HepG2 (cell line): ENCODE data around the gene CLDN15. TPM values are rescaled to one million over a fixed set of nuclear protein-coding genes. Genes with fewer than 3 reads are reported as not detected.

Experiments used
- CBX2 ChIP-seq, 2 experiments: fragments of 200-600 bp in 1 of 2; sonication (generic); formaldehyde crosslinking in 1 of 2; IDR thresholded peaks; 2 replicates each; pipeline versions ENCODE4 v1.7.0 to v1.8.1; 2018 to 2022; ENCODE audit warnings: low read depth in 2 of 2, low read length in 1 of 2, mild to moderate bottlenecking in 1 of 2, missing genetic modification reagents in 1 of 2
- KDM1A ChIP-seq: IDR thresholded peaks from 2 replicates; pipeline ENCODE4 v1.6.1; 2016; ENCODE audit warnings: missing compliant biosample characterization
- NCOA5 ChIP-seq: sonication (generic); formaldehyde crosslinking; IDR thresholded peaks from 2 replicates; pipeline ENCODE4 v1.4.0; 2020; ENCODE audit warnings: missing genetic modification reagents
- POGZ ChIP-seq: sonication (generic); formaldehyde crosslinking; IDR thresholded peaks from 2 replicates; pipeline ENCODE4 v1.4.0; 2020; ENCODE audit warnings: mild to moderate bottlenecking, missing genetic modification reagents
- RFX3 ChIP-seq: IDR thresholded peaks from 2 replicates; pipeline ENCODE4 v1.6.1; 2016; ENCODE audit warnings: missing biosample characterization, missing genetic modification reagents
- SIN3A ChIP-seq: IDR thresholded peaks from 2 replicates; pipeline ENCODE4 v1.6.1; 2011; ENCODE audit warnings: low read depth, mild to moderate bottlenecking, control low read depth, low read length, borderline replicate concordance
- TMF1 ChIP-seq: sonication (generic); formaldehyde crosslinking; IDR thresholded peaks from 2 replicates; pipeline ENCODE4 v1.8.1; 2022; ENCODE audit warnings: low read depth, missing genetic modification reagents
- ZNF160 ChIP-seq: sonication (generic); formaldehyde crosslinking; IDR thresholded peaks from 2 replicates; pipeline ENCODE4 v1.8.0; 2022; ENCODE audit warnings: mild to moderate bottlenecking, inconsistent platforms, missing genetic modification reagents
- ZNF451 ChIP-seq: sonication (generic); formaldehyde crosslinking; IDR thresholded peaks from 2 replicates; pipeline ENCODE4 v1.5.0; 2020; ENCODE audit warnings: mild to moderate bottlenecking, missing genetic modification reagents
- ZNF562 ChIP-seq: sonication (generic); formaldehyde crosslinking; IDR thresholded peaks from 2 replicates; pipeline ENCODE4 v1.8.0; 2022; ENCODE audit warnings: missing genetic modification reagents, borderline replicate concordance
- ZNF724P ChIP-seq: sonication (generic); formaldehyde crosslinking; IDR thresholded peaks from 2 replicates; pipeline ENCODE4 v1.8.0; 2022; ENCODE audit warnings: missing genetic modification reagents, borderline replicate concordance
- polyA plus RNA-seq, 8 experiments: library from polyadenylated mRNA; depleted of rRNA in 3 of 8; stranded (reverse) in 7 of 8; unstranded in 1 of 8; fragments of >200 nt; fragmentation: Illumina TruSeq in 4 of 8; extraction: Trizol in 4 of 8; gene quantifications; 2 replicates each; pipeline versions ENCODE4 v1.2.1 to v1.2.3, GENCODE V29; 2011 to 2016; ENCODE audit warnings: low read depth in 4 of 8, missing spikeins in 1 of 8, mixed read lengths in 1 of 8; ENCODE audit not compliant: insufficient read depth in 1 of 8
- total RNA-seq, 5 experiments: library from RNA; depleted of rRNA; stranded (reverse); fragments of >200 nt; fragmentation: Illumina TruSeq; extraction: Trizol; gene quantifications; 2 replicates each; pipeline ENCODE4 v1.2.3, GENCODE V29; 2016; ENCODE audit warnings: low read depth in 1 of 5
- TF ChIP-seq, protein P1 (sequence below): sonication (generic); IDR thresholded peaks from 2 replicates; pipeline ENCODE4 v1.6.1; 2016; ENCODE audit warnings: low read depth, borderline replicate concordance
- TF ChIP-seq, protein P2 (sequence below): conservative IDR thresholded peaks from 2 replicates; pipeline ENCODE4 v1.6.1; 2018; ENCODE audit warnings: missing genetic modification reagents
- TF ChIP-seq, protein P3 (sequence below): sonication (generic); formaldehyde crosslinking; IDR thresholded peaks from 2 replicates; pipeline ENCODE4 v1.5.0; 2020; ENCODE audit warnings: mild to moderate bottlenecking, missing genetic modification reagents
- TF ChIP-seq, protein P4 (sequence below): sonication (generic); formaldehyde crosslinking; IDR thresholded peaks from 2 replicates; pipeline ENCODE4 v1.8.1; 2023; ENCODE audit warnings: mild to moderate bottlenecking, inconsistent platforms, moderate library complexity, missing genetic modification reagents, borderline replicate concordance
- TF ChIP-seq, protein P5 (sequence below): sonication (generic); formaldehyde crosslinking; IDR thresholded peaks from 2 replicates; pipeline ENCODE4 v1.5.0; 2020; ENCODE audit warnings: mild to moderate bottlenecking, missing genetic modification reagents, borderline replicate concordance
- TF ChIP-seq, protein P6 (sequence below): sonication (generic); formaldehyde crosslinking; IDR thresholded peaks from 2 replicates; pipeline ENCODE4 v1.4.0; 2020; ENCODE audit warnings: missing genetic modification reagents, mild to moderate bottlenecking, borderline replicate concordance

The CLDN15 gene
- total and polyA plus RNA-seq, 2 of the 13 experiments (the other 11 are each of a cell fraction or from before 2014, with no cell fraction given) = 7.1 to 17.8 TPM

DNA sequence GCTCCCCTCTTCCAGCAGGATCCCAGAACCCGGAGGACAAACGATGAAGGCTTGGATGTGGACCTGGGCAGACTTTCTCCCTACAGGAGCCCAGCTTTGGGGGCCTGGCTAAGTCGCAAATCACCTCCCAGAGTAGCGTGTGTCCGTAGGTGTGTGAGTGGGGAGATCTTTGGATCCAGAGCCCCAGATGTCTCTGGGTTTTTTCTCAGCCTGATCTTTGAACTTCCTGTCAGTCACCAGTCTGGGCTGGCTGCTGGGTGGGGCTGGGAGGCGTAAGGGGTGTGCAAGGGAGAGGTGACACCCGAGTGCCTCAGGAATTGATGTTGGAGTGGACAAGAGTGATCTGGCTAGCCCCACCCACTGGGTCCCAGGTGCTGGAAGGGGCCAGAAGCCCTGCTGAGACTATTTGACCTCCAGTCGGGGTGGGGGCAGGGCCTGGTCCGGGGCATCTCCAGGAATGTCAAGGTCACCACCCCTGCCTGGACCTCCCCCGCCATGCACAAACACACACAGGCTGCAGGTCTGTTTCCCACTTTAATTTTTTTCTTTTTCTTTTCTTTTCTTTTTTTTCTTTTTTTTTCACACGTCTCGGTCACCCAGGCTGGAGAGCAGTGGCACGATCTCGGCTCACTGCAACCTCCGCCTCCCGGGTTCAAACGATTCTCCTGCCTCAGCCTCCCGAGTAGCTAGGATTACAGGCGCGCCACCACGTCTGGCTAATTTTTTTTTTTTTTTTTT lies 36.6 kb downstream of the CLDN15 start, which contains the start of gene MOGAT3 (continued):
- no peak for TF ChIP-seq CBX2 (IDR thresholded peaks at IDR 0.05; ENCODE audit: low read depth, low read length)
- no peak for TF ChIP-seq CBX2 (CRISPR knock-in tag; IDR thresholded peaks at IDR 0.05; ENCODE audit: low read depth)
- peak; percentile 26; the same call in 1 of the 2 replicates for TF ChIP-seq ZNF160 (CRISPR knock-in tag)
- TF ChIP-seq NCOA5 (CRISPR knock-in tag) = no peak
- no peak for TF ChIP-seq ZNF562
- TF ChIP-seq TMF1 (CRISPR knock-in tag) = no peak
- TF ChIP-seq, protein P1, sequence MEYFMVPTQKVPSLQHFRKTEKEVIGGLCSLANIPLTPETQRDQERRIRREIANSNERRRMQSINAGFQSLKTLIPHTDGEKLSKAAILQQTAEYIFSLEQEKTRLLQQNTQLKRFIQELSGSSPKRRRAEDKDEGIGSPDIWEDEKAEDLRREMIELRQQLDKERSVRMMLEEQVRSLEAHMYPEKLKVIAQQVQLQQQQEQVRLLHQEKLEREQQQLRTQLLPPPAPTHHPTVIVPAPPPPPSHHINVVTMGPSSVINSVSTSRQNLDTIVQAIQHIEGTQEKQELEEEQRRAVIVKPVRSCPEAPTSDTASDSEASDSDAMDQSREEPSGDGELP = peak; percentile 89
- peak; percentile 53; the same call in 1 of the 2 replicates for TF ChIP-seq SIN3A
- TF ChIP-seq, protein P2, sequence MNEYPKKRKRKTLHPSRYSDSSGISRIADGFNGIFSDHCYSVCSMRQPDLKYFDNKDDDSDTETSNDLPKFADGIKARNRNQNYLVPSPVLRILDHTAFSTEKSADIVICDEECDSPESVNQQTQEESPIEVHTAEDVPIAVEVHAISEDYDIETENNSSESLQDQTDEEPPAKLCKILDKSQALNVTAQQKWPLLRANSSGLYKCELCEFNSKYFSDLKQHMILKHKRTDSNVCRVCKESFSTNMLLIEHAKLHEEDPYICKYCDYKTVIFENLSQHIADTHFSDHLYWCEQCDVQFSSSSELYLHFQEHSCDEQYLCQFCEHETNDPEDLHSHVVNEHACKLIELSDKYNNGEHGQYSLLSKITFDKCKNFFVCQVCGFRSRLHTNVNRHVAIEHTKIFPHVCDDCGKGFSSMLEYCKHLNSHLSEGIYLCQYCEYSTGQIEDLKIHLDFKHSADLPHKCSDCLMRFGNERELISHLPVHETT (CRISPR knock-in tag) = 0 out of 2 replicates have a peak, but pooled peaks have one; percentile 56
- TF ChIP-seq KDM1A = no peak
- TF ChIP-seq, protein P3, sequence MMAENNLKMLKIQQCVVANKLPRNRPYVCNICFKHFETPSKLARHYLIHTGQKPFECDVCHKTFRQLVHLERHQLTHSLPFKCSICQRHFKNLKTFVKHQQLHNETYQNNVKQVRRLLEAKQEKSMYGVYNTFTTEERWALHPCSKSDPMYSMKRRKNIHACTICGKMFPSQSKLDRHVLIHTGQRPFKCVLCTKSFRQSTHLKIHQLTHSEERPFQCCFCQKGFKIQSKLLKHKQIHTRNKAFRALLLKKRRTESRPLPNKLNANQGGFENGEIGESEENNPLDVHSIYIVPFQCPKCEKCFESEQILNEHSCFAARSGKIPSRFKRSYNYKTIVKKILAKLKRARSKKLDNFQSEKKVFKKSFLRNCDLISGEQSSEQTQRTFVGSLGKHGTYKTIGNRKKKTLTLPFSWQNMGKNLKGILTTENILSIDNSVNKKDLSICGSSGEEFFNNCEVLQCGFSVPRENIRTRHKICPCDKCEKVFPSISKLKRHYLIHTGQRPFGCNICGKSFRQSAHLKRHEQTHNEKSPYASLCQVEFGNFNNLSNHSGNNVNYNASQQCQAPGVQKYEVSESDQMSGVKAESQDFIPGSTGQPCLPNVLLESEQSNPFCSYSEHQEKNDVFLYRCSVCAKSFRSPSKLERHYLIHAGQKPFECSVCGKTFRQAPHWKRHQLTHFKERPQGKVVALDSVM = peak; percentile 41; the same call in 1 of the 2 replicates
- TF ChIP-seq, protein P4, sequence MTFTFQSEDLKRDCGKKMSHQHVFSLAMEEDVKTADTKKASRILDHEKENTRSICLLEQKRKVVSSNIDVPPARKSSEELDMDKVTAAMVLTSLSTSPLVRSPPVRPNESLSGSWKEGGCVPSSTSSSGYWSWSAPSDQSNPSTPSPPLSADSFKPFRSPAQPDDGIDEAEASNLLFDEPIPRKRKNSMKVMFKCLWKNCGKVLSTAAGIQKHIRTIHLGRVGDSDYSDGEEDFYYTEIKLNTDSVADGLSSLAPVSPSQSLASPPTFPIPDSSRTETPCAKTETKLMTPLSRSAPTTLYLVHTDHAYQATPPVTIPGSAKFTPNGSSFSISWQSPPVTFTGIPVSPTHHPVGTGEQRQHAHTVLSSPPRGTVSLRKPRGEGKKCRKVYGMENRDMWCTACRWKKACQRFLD = no peak; the same call in 1 of the 2 replicates
- TF ChIP-seq, protein P5, sequence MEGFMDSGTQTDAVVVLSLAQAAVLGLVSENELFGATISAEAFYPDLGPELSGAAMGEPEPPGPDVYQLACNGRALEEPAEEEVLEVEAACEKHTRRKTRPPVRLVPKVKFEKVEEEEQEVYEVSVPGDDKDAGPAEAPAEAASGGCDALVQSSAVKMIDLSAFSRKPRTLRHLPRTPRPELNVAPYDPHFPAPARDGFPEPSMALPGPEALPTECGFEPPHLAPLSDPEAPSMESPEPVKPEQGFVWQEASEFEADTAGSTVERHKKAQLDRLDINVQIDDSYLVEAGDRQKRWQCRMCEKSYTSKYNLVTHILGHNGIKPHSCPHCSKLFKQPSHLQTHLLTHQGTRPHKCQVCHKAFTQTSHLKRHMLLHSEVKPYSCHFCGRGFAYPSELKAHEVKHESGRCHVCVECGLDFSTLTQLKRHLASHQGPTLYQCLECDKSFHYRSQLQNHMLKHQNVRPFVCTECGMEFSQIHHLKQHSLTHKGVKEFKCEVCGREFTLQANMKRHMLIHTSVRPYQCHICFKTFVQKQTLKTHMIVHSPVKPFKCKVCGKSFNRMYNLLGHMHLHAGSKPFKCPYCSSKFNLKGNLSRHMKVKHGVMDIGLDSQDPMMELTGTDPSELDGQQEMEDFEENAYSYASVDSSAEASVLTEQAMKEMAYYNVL = peak; percentile 20; the same call in 1 of the 2 replicates
- no peak for TF ChIP-seq ZNF451 (CRISPR knock-in tag)
- TF ChIP-seq, protein P6, sequence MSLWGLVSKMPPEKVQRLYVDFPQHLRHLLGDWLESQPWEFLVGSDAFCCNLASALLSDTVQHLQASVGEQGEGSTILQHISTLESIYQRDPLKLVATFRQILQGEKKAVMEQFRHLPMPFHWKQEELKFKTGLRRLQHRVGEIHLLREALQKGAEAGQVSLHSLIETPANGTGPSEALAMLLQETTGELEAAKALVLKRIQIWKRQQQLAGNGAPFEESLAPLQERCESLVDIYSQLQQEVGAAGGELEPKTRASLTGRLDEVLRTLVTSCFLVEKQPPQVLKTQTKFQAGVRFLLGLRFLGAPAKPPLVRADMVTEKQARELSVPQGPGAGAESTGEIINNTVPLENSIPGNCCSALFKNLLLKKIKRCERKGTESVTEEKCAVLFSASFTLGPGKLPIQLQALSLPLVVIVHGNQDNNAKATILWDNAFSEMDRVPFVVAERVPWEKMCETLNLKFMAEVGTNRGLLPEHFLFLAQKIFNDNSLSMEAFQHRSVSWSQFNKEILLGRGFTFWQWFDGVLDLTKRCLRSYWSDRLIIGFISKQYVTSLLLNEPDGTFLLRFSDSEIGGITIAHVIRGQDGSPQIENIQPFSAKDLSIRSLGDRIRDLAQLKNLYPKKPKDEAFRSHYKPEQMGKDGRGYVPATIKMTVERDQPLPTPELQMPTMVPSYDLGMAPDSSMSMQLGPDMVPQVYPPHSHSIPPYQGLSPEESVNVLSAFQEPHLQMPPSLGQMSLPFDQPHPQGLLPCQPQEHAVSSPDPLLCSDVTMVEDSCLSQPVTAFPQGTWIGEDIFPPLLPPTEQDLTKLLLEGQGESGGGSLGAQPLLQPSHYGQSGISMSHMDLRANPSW (CRISPR knock-in tag) = 0 out of 2 replicates have a peak, but pooled peaks have one; percentile 38
- TF ChIP-seq ZNF724P (CRISPR knock-in tag) = peak; percentile 25; the same call in 1 of the 2 replicates
- TF ChIP-seq RFX3 (CRISPR knock-in tag) = no peak
- TF ChIP-seq POGZ (CRISPR knock-in tag) = 0 out of 2 replicates have a peak, but pooled peaks have one; percentile 10
